Psoas muscle (tissue), 8 donors: Measurements from ENCODE around the gene CDSN. TPM values are rescaled to one million over a fixed set of nuclear protein-coding genes. Genes with fewer than 3 reads are reported as not detected.

Experiments used
- ATAC-seq, 4 donors: fragments of 200-7000 bp; cut with Tn5 transposase; one replicate each; pipeline ENCODE4 v1.9.1; 2020; ENCODE audit warnings: moderate library complexity in 3 of 4, mild to moderate bottlenecking in 2 of 4
- DNase-seq, 2 donors: peaks; one replicate each; pipeline ENCODE4 v3.0.0-alpha.2; 2020
- H3K27ac ChIP-seq: fragments of 200-600 bp; one replicate; pipeline ENCODE4 v1.8.0; 2022
- H3K27me3 ChIP-seq, 3 donors: fragments of 200-600 bp in 1 of 3; one replicate each; pipeline versions ENCODE4 v1.6.1 to v1.8.0; 2013 to 2022; ENCODE audit warnings: low read length in 2 of 3, mild to moderate bottlenecking in 2 of 3, moderate library complexity in 1 of 3; ENCODE audit not compliant: insufficient read depth in 3 of 3
- H3K36me3 ChIP-seq, 2 donors: fragments of 200-600 bp in 1 of 2; one replicate each; pipeline versions ENCODE4 v1.6.1 to v1.8.0; 2013 to 2022; ENCODE audit warnings: low read depth in 1 of 2, mild to moderate bottlenecking in 1 of 2, moderate library complexity in 1 of 2; ENCODE audit not compliant: insufficient read depth in 1 of 2
- H3K4me1 ChIP-seq: fragments of 200-600 bp; one replicate; pipeline ENCODE4 v1.8.0; 2022
- H3K4me3 ChIP-seq: fragments of 200-600 bp; one replicate; pipeline ENCODE4 v1.8.0; 2022; ENCODE audit warnings: mild to moderate bottlenecking
- H3K9me3 ChIP-seq: fragments of 200-600 bp; one replicate; pipeline ENCODE4 v1.8.0; 2022
- CTCF ChIP-seq: fragments of 200-600 bp; IDR thresholded peaks from one replicate; pipeline ENCODE4 v1.8.0; 2022; ENCODE audit warnings: antibody characterized with exemption
- WGBS, 3 donors: extraction: QIAGEN DNeasy Blood & Tissue Kit; methylation state at CpG; one replicate each; pipeline versions ENCODE4 v1.1.6 to v1.1.7; 2013; 5-methylcytosine and 5-hydroxymethylcytosine counted together
- intact Hi-C, 2 donors: fragments of 100-400 bp; cut with DNase I; formaldehyde crosslinking; loops; one replicate each; pipeline versions ENCODE4 v1.11.0 to v1.14.2; 2022
- polyA plus RNA-seq, 3 donors: library from polyadenylated mRNA; stranded (reverse); fragments of 200-250 nt; gene quantifications; one replicate each; pipeline ENCODE4 v1.2.3, GENCODE V29; 2013
- total RNA-seq, 4 donors: library from RNA; stranded (reverse); fragmentation: NEBNext Ultra II Directional in 2 of 4; extraction: Animal tissue kit (Norgen Biotek cat#: 25700) in 2 of 4; gene quantifications; one replicate each; pipeline versions ENCODE4 v1.2.1 to v1.2.4, GENCODE V29; 2021 to 2023
- donor health status: healthy with polysubstance abuse.
- donor health status: DM: no; HTN: no; CAD: no; lungs with moderate emphysema.
- donor health status: Bipolar disorder and iron deficiency.
- donor health status: healthy.
- donor health status: DM: yes; HTN: yes; CAD: no.
- donor health status: DM: no; HTN: no; CAD: no.
- donor health status: DM: no; HTN: no; CAD: no.
- donor health status: DM: yes; HTN: yes; CAD: no.

Gene CDSN
- total and polyA plus RNA-seq, 7 donors: not detected

GRCh38 chr6:31065556-31065955 is 54.7 kb downstream of the CDSN start:
- no peak for DNase-seq
- no peaks in the 10 kb centered on the region for H3K36me3 ChIP-seq
- WGBS, 3 donors: 16 to 34% (median 17%) methylated on average over 2 of the region's 2 CpGs
- no peak overlapping the region for H3K4me3 ChIP-seq
- no peak for TF ChIP-seq CTCF
- H3K27ac ChIP-seq: no peak overlapping the region
- no peaks in the 10 kb centered on the region for H3K4me1 ChIP-seq
- H3K9me3 ChIP-seq: no peaks in the 10 kb centered on the region
- ATAC-seq: peak in 2 of 4 donors; percentile 43
- intact Hi-C loops: no loop called here
- H3K27me3 ChIP-seq: no peaks in the 10 kb centered on the region

Other genes starting within 250 kb of the CDSN start
- gene DDR1, start 235.9 kb downstream of the CDSN start, total RNA-seq: 100 to 1,000 TPM in 1 of 4 donors, 10 to 100 TPM in 3; 26.3 to 129 (median 54.2) TPM
- 10 to 100 TPM in 2 of 3 donors, 1 to 10 TPM in 1; 2.2 to 10.8 (median 10.5) TPM for gene DDR1, start 235.9 kb downstream of the CDSN start, polyA plus RNA-seq
- 10 to 100 TPM; 13.3 to 21.3 (median 15.8) TPM for gene GTF2H4, start 212.2 kb downstream of the CDSN start, total RNA-seq
- gene GTF2H4, start 212.2 kb downstream of the CDSN start, polyA plus RNA-seq: 10 to 100 TPM; 18.9 to 30.8 (median 26.4) TPM
- 10 to 100 TPM; 25.8 to 36.6 (median 28.2) TPM for gene VARS2, start 206.2 kb downstream of the CDSN start, total RNA-seq
- 10 to 100 TPM; 11.4 to 22.6 (median 13.9) TPM for gene VARS2, start 206.2 kb downstream of the CDSN start, polyA plus RNA-seq
- not detected for gene SFTA2, start 188.3 kb downstream of the CDSN start, total RNA-seq
- gene SFTA2, start 188.3 kb downstream of the CDSN start, polyA plus RNA-seq: under 1 TPM in 2 of 3 donors, not detected in 1; 0.13 to 0.14 TPM
- not detected for gene MUCL3, start 179.5 kb downstream of the CDSN start, total RNA-seq
- not detected for gene MUCL3, start 179.5 kb downstream of the CDSN start, polyA plus RNA-seq
- not detected for gene MUC21, start 136.7 kb downstream of the CDSN start, total RNA-seq
- under 1 TPM; 0.01 to 0.07 (median 0.07) TPM for gene MUC21, start 136.7 kb downstream of the CDSN start, polyA plus RNA-seq
- under 1 TPM in 3 of 4 donors, not detected in 1; 0.08 to 0.09 (median 0.08) TPM for gene MUC22, start 110.0 kb downstream of the CDSN start, total RNA-seq
- gene MUC22, start 110.0 kb downstream of the CDSN start, polyA plus RNA-seq: under 1 TPM in 2 of 3 donors, not detected in 1; 0.04 to 0.38 TPM
- not detected for gene C6orf15, start 7.9 kb downstream of the CDSN start, total RNA-seq
- gene C6orf15, start 7.9 kb downstream of the CDSN start, polyA plus RNA-seq: not detected
- gene PSORS1C1, start 5.6 kb downstream of the CDSN start, total RNA-seq: under 1 TPM; 0.06 to 0.47 (median 0.07) TPM
- gene PSORS1C1, start 5.6 kb downstream of the CDSN start, polyA plus RNA-seq: under 1 TPM in 2 of 3 donors, not detected in 1; 0.03 to 0.17 TPM
- not detected for gene PSORS1C2, start 18.6 kb upstream of the CDSN start, total RNA-seq
- gene PSORS1C2, start 18.6 kb upstream of the CDSN start, polyA plus RNA-seq: not detected
- 10 to 100 TPM; 10.3 to 15.2 (median 12.9) TPM for gene CCHCR1, start 37.4 kb upstream of the CDSN start, total RNA-seq
- 1 to 10 TPM; 7.4 to 9.7 (median 8.3) TPM for gene CCHCR1, start 37.4 kb upstream of the CDSN start, polyA plus RNA-seq
- 1 to 10 TPM; 1.8 to 2.3 (median 2.0) TPM for gene TCF19, start 38.1 kb upstream of the CDSN start, total RNA-seq
- gene TCF19, start 38.1 kb upstream of the CDSN start, polyA plus RNA-seq: 1 to 10 TPM; 1.4 to 4.8 (median 1.8) TPM
- gene POU5F1, start 50.2 kb upstream of the CDSN start, total RNA-seq: under 1 TPM in 3 of 4 donors, not detected in 1; 0.22 to 0.34 (median 0.23) TPM
- gene POU5F1, start 50.2 kb upstream of the CDSN start, polyA plus RNA-seq: under 1 TPM; 0.27 to 0.89 (median 0.52) TPM
- gene HLA-C, start 151.6 kb upstream of the CDSN start, total RNA-seq: 100 to 1,000 TPM in 3 of 4 donors, 10 to 100 TPM in 1; 99.5 to 131 (median 116) TPM
- 100 to 1,000 TPM in 1 of 3 donors, 10 to 100 TPM in 2; 62.5 to 143 (median 80.1) TPM for gene HLA-C, start 151.6 kb upstream of the CDSN start, polyA plus RNA-seq
- 100 to 1,000 TPM; 185 to 402 (median 277) TPM for gene HLA-B, start 236.7 kb upstream of the CDSN start, total RNA-seq
- gene HLA-B, start 236.7 kb upstream of the CDSN start, polyA plus RNA-seq: 100 to 1,000 TPM; 138 to 237 (median 218) TPM